Measurements from ENCODE around the gene COQ8A.
"Not testable (repeated sequence)": the region's sequence is repeated elsewhere in the genome, so short reads cannot be mapped to it uniquely, and the experiment has no call there.

COQ8A gene

DNA sequence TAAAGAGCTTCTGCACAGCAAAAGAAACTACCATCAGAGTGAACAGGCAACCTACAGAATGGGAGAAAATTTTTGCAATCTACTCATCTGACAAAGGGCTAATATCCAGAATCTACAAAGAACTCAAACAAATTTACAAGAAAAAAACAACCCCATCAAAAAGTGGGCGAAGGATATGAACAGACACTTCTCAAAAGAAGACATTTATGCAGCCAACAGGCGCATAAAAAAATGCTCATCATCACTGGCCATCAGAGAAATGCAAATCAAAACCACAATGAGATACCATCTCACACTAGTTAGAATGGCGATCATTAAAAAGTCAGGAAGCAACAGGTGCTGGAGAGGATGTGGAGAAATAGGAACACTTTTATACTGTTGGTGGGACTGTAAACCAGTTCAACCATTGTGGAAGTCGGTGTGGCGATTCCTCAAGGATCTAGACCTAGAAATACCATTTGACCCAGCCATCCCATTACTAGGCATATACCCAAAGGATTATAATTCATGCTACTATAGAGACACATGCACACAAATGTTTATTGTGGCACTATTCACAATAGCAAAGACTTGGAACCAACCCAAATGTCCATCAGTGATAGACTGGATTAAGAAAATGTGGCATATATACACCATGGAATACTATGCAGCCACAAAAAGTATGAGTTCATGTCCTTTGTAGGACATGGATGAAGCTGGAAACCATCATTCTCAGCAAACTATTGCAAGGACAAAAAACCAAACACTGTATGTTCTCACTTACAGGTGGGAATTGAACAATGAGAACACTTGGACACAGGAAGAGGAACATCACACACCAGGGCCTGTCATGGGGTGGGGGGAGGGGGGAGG is 10.6 kb upstream of the COQ8A start:
- not testable (repeated sequence) for DNase-seq (ENCODE audit: low spot score)

- DNase-seq (ENCODE audit: low spot score): no peak
Measured at GRCh38 chr1:226934483-226935237, 5.4 kb upstream of the COQ8A start.

DNA sequence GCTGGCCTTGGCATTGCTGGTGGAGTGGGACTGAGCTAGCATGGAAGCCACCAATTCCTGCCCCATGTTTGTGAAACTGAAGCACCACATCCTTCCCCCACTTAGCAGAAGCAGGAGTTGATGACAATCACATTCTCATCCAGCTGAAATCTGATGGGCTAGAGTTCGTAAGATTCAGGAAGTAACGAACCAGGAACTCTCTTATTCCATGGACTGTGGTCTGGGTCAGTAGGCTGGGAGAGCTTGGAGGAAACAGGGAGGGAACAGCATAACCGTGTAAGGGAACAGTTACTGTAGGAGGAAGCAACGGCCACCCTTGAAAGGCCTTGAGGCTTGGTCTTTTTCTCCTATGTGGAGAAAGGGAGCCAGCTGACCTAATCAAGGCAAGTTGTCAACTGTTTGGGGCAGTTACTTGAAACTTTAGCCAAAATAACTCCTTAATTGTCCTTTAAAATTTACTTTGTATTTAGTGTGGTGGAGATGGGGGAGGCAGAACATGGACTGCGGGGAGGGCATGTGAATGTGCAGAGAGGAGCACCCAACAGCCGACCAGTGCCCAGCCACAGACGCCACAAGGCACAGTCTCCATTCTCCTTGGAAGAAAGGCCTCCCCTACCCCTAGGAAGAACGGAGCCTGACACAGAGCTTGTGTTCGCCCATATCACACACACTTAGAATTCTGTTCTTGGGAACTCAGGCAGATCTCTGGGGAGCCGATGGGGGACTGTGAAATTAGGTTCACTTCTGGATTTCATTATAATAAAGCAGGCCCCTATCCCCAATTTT is 2.0 kb upstream of the COQ8A start:
- no peak for DNase-seq (ENCODE audit: low spot score)

DNA sequence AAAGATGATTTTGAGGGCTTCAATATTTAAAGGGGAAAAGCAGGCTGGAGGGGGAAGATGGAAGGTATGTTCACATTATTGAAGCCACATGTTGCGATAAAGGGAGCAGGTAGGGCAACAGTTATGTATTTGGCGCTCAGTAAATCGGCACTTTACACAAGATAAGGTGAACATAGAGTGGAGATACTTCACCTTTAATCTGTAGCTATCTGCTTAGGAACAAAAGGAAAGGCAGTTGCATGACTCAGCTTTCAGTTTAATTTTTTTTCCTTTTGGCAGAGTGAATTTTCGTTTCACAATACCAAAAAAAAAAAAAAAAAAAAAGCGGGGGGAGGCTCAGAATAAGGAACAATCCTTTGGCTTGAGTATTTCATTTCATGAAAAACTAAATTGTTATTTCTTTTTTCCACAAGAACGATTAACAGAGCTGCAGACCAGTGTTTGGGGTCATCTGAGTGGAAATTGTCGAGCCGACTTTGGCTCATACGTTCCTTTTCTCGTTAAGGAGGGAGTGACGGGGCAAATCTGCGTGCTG is 1.1 kb upstream of the COQ8A start:
- no peak for DNase-seq (ENCODE audit: low spot score)

DNA sequence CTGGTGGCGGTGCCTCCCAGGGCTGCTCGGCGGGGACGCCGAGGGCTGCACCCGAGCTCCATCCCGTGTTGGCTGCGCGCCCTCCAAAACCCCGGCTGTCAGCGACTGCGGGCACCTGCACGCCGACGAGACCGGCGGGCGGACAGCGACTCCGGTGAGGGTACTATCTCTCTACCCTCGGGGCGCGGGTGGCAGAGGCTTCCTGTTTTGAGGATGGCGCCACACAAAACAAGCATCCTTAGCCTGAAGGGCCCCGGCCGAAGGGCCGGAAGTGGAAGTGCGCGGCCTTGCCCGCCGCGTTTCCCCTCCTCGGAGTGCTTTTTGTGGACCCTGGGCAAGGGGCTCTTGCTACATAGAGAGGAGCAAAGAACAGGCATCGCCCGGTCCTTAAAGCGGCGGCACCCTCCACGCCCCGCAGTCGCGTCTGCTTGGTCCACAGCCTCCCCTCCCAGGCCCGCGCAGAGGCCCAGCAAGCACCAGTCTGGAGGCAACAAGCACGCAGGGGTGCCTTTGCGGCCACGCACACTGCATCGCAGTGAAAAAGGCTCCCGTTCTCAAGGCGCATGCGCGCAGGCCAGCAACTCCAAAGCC is 561 bp upstream of the COQ8A start:
- peak; percentile 74 for DNase-seq (ENCODE audit: low spot score)

GRCh38 chr1:226940806-226941067 is 643 bp downstream of the COQ8A start:
- DNase-seq (ENCODE audit: low spot score): no peak

GRCh38 chr1:226942392-226942791 is 2.3 kb downstream of the COQ8A start:
- DNase-seq (ENCODE audit: low spot score): no peak

DNA sequence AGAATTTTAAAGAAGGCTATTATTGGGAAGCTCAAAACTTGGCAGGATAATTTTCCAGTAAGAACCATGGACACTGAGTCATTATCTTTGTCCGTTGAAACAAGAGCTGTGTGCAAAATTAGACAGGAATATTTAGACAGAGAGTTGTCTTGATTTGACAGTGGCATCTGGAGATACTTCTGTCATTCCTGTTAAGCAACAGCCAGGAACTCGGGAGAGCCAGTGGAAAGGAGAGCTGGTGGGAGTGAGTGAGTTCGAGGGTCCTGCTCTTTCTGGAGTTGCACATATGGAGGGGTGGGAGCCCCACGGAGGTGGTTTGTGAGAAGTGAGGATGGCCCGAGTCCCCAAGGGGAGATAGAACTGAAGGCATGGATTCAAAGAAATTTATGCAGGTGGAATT is 3.1 kb downstream of the COQ8A start:
- no peak for DNase-seq (ENCODE audit: low spot score)

- DNase-seq (ENCODE audit: low spot score): no peak
Measured at GRCh38 chr1:226943927-226944326, 3.8 kb downstream of the COQ8A start.

DNA sequence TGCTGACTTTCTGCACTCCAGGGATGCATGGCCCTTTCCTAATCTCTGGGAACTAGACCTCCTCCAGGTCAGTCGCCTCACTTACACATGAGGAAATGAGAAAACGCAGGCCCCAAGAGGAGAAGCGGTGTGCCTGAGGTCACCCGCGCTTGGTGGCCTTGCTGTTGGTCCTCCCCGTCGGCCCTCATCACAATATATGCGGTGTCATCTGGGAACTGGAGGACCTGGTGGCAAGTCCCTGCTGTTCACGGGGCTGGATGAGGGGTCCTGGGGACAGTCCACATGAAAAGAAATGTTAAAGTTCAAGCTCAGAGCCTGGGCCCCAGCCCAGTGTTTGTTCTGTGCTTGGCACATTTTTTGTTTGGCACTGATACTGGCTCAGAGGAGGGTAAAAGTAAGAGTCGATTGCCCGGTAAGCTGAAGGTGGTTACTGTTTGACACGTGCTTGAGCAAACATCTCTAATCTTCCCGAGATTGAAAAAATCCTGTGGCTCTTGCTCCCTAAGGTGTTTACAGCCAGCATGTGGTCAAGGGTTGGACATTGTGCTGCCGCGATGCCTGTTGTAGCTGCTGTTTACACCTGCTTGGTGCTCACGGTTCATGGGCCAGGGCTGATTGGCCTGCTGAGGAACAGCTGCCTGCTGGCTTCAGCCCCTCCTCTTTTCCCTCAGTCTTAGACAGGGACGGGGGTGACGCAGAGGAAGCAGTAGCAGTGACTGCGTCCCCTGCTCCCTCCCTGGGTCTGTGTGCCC is 5.2 kb downstream of the COQ8A start:
- DNase-seq (ENCODE audit: low spot score): no peak

DNA sequence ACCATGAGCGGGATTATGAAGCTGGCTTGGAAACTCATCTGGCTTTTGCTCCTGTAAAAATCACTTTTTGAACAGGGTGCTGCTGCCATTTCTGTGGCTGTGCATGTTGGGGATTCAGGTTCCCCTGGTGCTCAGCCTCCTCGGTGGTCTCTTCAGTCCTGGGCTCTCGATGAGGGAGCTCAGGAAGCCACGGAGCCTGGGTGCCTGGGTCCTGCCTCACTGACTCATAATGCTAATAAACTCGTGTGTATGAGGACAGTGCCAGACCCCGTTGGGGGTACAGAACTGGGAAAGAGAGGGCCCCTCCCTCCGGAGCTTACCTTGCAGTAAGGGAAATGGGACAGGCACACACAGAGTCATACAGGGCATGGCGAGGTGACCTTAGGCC is 5.8 kb downstream of the COQ8A start:
- no peak for DNase-seq (ENCODE audit: low spot score)

DNA sequence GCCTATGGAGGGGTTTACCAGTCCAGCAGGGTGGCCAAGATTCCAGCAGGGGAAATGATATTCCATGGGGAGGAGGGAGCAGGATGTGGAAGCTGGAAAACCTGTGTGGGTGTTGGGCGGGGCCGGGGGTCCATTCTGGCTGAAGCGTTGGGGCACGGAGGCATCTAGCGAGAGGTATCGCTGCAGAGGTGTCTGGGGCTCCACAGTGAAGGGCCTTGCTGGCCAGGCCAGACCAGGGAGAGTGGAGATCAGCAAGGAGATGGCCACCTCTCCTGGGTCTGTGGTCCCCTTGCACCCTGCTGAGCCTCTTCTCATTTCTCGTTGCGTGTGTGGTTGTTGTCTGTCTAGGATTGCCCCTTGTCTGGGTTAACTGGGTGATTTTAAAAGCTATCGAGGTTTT is 6.2 kb downstream of the COQ8A start:
- no peak for DNase-seq (ENCODE audit: low spot score)

DNA sequence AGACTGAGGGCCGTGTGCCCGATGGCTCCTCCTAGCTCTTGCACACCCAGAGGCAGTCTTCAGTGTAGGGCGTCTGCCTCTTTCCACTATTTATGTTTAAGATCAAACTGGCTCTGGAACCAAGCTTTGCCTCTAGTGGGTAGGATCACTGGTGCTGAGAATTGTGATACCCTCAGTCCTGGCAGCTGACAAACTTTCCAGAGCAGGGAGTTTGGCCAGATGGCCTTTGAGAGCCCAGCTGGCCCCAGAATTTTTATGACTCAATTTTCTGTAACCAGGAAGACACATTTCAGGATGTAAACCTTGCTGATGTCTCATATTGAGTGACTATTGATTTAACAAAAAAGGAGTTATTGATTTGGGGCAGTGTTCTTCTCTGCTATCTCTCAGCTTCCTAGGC is 6.7 kb downstream of the COQ8A start:
- no peak for DNase-seq (ENCODE audit: low spot score)

DNA sequence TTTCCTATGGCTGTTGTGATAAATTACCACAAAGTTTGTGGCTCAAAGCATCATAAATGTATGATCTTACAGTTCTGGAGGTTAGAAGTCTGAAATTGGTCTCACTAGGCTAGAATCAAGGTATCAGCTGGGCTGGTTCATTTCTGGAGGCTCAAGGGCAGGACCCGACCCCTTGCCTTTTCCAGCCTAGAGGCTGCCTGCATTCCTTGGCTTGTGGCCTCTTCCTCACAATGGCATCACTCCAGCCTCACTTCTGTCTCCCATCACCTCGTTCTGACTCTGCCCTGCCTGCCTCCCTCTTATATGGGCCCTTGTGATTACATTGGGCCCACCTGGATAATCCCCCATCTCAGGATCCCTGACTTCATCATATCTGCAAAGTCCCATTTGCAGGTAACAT is 8.0 kb downstream of the COQ8A start:
- no peak for DNase-seq (ENCODE audit: low spot score)

DNA sequence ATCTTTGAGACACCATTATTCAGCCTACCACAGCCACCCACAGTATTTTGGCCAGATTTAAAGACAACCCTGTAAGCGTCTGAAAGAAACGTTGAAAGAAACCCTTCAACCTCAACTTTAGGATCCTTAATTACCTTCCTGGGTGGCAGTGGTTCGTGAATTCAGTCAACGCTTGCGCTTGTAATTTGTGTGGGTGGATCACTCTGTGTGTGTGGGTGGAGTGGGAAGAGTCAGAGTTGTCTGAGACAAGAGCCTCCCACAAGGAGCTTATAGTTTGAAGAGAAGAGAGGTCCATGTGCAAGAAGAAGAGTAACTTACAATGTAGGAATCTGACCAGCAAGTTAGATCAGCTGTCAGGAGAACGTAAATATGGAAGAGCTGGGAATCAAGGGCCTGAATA is 8.4 kb downstream of the COQ8A start:
- DNase-seq (ENCODE audit: low spot score): no peak

GRCh38 chr1:226948996-226949395 is 8.9 kb downstream of the COQ8A start:
- no peak for DNase-seq (ENCODE audit: low spot score)

GRCh38 chr1:226949401-226949800 is 9.3 kb downstream of the COQ8A start:
- DNase-seq (ENCODE audit: low spot score): no peak

- DNase-seq (ENCODE audit: low spot score): no peak
Measured at GRCh38 chr1:226950316-226950715, 10.2 kb downstream of the COQ8A start.

- DNase-seq (ENCODE audit: low spot score): no peak
Measured at GRCh38 chr1:226950871-226951270, 10.8 kb downstream of the COQ8A start.

DNA sequence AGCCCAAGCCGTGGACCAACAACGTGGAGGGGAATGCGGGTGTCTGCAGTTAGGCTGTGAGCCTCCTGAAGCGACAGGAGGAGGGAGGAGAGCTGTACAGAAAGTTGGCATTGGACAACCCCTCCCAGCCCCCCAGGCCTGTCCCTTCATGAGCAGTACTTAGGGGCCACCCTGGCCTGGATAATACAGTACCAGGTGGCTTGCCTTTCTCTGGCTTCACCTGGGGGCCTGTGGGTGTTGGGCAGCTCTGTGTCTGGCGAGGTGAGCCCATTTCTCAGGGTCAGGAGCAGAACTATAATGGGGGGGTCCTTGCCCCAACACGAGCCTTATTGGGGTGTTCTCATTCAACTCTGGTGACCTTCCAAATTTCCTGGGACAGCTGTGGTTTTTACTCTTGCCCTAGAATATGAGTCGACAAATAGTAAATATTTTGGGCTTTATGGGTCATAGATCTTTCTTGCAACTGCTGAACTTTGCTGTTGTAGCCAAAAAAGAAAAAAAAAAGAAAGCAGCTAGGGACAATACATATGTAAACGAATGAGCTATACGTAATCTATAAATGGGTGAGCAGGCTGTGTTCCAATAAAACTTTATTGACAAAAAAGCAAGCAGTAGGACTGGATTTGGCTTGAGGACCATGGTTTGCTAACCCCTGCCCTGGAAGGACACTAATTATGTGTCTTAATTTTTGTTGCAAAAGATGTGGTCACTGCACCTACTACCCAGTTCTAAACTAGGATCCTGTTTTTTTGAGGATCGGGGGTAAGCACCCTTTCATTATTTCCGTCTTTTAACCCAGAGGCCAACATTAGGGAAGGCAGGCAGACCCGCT is 11.4 kb downstream of the COQ8A start:
- DNase-seq (ENCODE audit: low spot score): no peak

- DNase-seq (ENCODE audit: low spot score): no peak
Measured at GRCh38 chr1:226952118-226952441, 12.0 kb downstream of the COQ8A start.
